Measurements from ENCODE around the gene PREX1.

Gene PREX1

DNA sequence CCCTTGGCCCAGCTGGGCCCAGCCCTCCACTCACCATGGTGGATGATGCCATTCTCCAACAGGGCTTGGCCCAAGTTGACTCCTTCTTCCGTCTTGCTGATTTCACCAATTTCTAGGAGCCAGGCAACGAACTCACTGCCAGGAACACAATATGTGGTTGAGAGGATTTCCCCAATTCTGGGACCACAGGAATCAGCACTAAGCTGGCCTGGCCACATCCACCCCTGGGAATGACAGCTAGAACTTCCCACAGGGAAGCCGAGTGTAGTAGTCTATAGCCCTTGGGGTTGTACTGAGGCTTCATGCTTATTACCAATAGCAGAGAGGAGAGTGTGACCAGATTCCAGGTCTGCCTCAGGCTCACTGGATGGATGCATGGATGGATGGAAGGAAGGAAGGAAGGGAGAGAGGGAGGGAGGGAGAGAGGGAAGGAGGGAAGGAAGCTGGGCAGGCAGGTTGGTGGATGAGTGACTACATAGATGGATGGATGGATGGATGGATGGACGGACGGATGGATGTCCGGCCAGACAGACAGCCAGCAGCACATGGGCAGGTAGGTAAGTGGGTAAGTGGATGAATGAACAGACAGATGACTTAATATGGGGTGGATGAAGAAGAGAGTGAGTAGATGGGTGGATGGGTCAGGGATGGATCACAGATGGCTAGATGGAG is 146.5 kb downstream of the PREX1 start:
- DNase-seq: peak in 1 of 10 donors; percentile 20
- intact Hi-C loops (cut with DNase I): no loop called here

DNA sequence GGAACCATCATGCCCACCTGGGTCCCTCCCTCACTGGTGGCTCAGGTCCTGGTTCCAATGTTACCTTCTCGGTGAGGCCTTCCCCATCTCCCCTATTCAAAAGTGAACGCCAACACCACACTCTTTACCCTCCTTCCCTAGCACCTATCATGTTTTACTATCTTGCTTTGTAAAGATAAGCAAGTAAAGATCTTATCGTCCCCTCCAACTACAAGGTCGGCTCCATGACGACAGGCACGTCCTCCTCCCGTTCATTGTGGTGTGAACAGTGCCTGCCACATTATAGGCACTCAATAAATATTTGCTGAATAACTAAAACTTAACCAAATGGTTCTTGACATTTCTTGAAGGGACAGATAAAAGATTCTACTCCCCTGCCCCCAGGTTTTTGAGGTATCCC is 147.1 kb downstream of the PREX1 start:
- DNase-seq: no peak
- intact Hi-C loops (cut with DNase I): no loop called here

DNA sequence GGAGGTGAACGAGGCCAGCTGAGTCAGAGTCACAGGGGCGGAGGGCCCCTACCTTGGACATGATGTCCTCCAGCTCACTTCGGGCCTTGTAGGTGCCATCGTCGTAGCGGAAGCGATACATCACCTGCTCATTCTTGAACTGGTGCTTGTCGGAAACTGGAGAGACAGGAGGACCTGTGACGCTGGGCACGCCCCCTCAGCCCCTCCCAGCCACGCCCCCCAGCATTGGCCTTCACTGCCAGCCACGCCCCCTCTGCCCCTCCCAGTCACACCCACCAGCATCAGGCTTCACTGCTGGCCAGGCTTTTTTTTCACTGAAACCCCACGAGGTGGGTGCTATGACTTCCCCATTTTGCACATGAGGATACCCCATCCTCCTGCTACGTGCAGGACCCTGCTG is 148.2 kb downstream of the PREX1 start:
- intact Hi-C loops (cut with DNase I): no loop called here
- peak in 2 of 10 donors; percentile 25 to 56 for DNase-seq

DNA sequence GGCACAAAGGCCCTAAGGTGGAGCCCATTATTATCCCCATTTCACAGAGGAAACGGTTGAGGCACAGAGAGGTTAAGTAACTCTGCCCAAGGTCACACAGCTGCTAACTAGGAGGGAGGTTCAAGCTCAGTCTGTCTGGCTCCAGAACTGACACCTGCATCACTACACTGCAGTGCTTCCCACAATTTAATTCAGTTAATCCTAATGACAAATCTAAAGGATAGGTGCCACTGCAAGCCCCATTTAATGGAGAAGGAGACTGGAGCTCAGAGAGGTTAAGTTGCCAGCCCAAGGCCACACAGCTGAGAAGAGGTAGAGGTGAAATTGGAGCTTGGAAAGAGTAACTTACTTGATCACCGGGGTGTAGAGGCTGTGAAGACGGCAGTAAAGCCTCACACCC is 148.8 kb downstream of the PREX1 start:
- intact Hi-C loops (cut with DNase I): no loop called here

DNA sequence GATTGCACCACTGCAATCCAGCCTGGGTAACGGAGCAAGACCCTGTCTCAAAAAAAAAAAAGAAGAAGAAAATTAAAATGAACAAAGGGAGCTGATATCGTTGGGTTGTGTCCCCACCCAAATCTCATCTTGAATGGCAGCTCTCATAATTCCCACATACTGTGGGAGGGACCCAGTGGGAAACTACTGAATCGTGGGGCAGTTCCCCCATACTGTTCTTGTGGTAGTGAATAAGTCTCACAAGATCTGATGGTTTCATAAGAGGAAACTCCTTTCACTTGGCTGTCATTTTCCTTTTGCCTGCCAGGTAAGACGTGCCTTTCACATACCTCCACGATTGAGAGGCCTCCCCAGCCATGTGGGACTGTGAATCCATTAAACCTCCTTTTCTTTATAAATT is 149.4 kb downstream of the PREX1 start:
- intact Hi-C loops (cut with DNase I): no loop called here
- no peak for DNase-seq

More for the DNA sequence above, 148.8 kb downstream of the PREX1 start:
- DNase-seq: no peak

DNA sequence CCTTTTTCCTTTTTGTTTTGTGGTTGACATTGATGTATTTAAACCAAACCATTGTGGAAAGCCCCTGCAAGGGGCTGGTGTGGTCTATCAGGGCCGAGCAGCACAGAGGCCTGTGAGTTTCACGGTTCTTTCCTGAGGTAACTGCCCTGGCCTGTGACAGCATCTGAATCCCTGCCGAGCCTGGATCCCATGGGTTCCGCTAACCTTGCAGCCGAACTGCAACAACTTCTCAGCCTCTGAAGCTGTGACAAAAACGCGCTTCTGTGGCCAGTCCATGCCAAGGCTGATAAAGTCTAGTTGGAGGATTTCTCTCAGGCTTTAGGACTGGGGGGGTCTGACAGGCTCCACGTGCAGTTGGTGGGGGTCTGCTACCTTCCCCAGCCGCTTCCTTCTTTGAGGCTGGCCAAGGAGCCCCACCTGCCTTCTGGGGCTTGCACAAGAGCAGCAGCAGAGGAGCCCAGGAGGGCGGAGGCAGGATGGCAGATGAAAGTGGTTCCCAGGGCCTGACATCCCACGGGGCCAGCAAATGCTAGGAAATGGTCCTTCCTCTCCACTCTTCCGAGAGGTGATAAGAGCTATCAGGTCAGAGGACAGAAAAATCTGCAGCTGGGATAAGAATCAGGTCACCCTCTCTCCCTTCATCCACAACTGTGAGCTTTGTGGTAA is 150.9 kb downstream of the PREX1 start:
- intact Hi-C loops (cut with DNase I): no loop called here
- peak in 2 of 10 donors; percentile 26 to 53 for DNase-seq

DNA sequence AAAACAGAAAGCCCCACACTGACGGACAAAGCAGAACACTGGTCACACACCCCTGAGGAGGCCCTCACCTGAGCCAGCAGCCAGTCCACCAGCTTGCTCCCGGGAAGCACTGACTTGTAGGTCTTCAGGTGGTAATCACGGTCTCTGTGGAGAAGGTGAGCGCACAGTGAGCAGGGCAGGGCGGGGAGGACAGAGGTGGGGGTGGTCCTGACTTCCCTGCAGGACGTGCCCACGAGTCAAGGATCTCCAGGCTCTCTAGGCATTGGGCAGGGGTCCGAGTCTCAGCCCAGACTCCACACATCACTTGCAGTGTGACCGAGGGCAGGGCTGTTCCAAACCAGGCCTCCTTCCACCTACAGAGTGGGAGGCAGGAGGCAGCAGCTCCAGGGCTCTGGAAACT is 151.7 kb downstream of the PREX1 start:
- intact Hi-C loops (cut with DNase I): no loop called here
- peak in 1 of 10 donors; percentile 55 for DNase-seq

DNA sequence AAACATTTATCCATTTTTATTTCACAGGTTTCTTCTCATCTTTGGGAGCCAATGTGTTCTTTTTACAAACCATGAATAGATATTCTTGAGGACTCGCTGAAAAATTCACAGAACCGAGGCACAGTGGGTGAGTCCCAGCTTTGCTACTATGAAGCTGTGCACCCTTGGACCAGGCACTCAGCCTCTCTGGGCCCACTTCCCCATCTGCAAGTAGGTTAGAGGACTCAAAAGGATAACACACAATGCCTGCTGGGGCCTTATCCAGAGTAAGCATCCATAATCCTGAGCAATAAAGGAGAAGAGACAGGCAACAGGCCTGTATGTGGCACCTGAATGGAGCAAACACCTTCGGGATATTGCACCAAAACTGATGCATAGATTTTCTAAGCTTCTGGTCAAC is 153.3 kb downstream of the PREX1 start:
- DNase-seq: no peak
- intact Hi-C loops (cut with DNase I): no loop called here

DNA sequence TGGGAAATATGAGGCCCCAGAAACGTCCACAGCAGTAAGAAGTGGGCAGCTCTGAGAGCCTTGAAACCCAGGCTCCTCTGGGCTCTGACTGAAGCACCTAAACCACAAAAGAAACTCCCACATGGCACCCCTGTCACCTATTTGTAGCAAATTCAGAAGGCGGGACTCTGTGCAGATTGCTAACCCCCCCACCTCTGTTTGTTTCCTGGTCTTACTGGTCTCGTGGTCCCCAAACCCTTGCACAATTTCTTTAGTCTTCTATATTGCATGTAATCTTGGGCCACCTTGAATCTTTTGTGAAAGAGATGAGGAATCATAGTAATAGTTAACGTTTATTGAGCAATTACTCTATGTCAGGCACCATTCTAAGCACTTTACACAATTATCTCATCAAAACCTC is 154.3 kb downstream of the PREX1 start:
- intact Hi-C loops (cut with DNase I): no loop called here
- DNase-seq: peak in 1 of 10 donors; percentile 19

DNA sequence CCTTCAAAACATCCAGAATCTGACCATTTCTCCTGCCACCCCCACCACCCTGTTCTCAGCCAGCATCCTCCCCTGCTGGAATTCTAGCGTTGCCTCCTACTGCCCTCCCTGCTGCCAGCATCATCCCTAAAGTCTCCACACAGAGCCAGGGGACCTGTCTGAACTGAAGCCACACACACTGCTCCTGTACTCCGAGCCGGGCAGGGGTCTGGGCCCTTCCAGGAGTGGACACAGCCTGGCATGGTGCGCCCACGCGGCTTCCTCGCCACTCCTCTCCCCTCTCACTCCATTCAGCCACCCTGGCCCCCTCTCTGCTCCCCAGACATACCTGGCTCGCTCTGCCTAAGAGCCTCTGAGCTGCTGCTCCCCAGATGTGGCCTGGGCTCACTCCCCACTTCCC is 155.5 kb downstream of the PREX1 start:
- DNase-seq: peak in 1 of 10 donors; percentile 72
- intact Hi-C loops (cut with DNase I): no loop called here

DNA sequence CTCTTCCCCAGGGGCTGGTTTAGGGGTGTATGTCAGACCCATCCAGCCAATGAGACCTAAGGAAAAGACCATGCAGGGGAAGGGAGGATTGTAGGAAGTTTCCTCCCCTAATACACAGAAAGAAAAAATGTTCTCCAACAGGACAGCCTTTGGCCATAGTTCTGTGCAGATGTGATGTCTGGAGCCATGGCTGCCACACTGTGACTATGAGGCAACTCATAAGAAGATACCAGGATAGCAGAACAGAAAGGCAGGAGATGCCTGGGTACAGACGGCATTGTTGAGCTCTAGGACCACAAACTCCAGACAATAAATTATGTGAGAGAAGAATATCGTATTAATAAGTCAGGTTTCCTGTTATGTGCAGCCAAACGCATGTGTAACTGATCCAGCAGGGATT is 156.7 kb downstream of the PREX1 start:
- DNase-seq: no peak
- intact Hi-C loops (cut with DNase I): no loop called here

DNA sequence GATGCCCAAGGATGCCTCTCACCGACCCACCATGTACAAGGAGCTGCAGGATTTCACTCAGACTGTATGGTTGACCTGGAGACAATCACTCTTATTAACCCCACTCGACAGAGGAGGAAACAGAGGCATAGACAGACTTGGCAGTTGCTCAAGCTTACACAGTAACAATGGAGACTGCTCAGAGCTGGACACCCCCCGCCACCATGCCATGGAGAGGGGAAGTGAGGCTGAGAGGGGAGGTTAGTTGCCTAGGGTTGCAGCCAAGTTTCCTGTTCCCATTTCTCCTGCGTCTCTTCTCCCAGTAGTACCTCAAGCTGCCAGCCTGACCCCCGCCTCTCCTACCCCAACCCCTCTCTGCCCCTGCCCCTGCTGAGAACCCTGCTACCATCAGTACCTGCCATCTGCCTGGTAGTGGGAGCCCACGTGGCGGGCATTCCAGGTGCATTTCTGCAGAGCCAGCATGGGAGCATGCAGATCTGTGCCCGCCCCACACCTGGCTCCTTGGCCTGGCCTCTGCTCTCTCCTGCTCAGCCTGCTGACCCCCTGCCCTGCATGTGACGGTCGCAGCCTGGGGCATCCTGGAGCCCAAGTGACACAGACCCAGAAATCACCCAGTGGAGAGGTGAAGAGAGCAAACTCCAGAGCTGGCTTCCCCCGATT is 157.7 kb downstream of the PREX1 start:
- intact Hi-C loops (cut with DNase I): no loop called here
- peak in 2 of 10 donors; percentile 12 to 68 for DNase-seq

DNA sequence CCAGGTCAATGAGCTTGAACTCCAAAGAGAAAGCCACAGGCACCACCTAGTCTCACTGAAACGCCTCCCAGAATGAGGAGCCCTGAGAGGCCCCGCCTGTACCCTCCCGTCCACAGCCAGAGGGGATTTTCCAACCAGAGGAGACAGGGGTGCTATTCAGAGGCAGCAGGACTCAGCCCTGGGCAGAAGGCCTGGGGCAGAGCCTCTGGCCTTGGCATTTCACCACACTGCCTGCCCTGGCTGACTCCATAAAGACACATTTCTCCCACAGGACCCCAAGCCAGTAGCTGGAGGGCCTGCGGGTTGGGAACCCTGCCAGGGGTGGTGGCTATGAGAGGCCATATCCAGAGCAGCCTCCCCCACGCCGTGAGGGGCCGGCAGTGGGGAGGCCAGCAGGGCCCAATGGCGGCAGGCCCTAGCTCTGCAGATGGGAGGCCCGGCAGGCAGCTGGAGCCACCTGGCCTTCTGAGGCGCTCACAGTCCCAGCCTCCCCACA is 159.3 kb downstream of the PREX1 start:
- intact Hi-C loops (cut with DNase I): no loop called here
- DNase-seq: peak in 8 of 10 donors; percentile 35 to 92 (median 61)

DNA sequence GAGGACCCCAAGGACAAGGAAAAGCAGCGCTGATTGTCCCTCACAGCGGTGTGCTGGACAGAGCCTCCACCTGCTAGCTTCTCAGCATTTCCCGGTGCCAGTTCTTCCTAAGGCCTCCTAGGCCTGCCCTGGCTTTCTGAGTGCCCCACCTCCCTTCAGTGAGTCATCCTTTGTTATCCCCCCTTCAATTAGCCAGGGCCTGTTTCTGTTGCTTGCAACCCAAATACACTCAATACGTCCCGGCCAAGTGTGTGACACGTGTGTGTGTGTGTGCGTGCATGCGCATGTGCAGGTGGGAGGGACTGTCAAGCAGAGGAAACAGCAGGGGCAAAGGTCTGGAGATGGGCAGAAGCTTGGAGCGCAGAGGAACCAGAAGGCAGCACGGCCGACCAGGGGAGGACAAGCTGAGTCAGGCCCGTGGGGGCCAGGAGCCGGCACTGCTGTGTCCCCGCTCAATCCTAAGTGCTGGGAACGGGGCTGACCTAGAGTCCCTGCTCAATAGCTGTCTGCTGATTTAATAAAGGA is 159.8 kb downstream of the PREX1 start:
- intact Hi-C loops (cut with DNase I): no loop called here

DNA sequence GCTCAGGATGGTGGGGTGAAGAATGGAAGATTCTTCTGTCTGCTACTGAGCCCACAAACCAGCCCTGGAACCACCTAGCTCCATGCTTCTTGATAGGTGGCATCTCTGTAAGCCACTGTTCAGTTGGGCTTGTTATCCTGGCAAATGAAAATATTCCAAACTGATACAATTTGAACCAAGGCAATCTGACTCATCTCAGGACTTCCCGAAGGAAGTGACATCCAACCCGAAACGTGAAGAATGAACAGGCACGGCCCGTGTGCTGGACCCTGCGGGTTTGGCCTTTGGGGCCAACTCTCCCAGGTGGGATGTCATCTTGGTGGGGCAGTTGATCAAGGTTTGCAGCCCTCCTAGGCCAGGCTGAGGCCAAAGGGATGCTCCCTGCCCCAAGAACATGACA is 160.3 kb downstream of the PREX1 start:
- intact Hi-C loops (cut with DNase I): no loop called here

More for the DNA sequence above, 159.8 kb downstream of the PREX1 start:
- DNase-seq: peak in 1 of 10 donors; percentile 82

DNA sequence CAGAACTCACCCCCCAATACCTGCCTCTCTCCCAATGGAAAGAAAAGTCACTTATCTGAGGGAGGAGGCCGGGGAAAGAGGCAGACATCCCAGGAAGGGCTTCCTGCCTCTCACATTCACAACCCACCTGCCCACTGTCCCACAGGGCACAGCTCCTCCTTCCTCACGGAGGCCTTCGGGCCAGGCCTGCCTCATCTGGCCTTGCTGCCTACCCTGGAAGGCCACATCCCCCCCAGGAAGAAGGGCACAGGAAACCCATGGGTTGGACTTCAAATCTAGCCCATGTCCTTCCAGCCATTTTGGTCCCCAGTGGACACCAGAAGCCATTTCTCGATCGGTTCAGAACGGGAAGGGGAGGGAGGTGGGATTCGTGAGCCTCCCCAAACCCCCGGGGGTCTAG is 162.0 kb downstream of the PREX1 start:
- intact Hi-C loops (cut with DNase I): no loop called here
- DNase-seq: peak in 1 of 10 donors; percentile 67

More for the DNA sequence above, 160.3 kb downstream of the PREX1 start:
- DNase-seq: no peak

DNA sequence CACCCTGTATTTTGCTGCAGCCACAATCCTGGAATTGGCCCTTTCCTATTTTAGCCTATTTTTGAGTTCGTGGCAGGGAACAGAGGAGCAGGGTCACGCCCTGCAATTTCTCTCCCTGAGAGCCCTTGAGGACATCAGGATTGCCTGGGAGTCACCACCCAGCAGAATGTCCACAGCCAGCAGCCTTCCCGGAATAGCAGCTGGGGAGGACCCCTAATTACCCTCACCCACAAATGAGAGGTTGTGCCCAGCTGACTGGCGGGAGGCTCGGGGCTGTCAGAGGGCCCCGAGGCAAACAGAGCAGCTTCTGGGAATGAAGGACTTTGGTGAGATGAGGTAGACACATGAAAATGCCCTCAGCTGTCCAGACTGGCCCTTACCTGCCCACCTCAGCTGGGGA is 165.1 kb downstream of the PREX1 start:
- DNase-seq: peak in 1 of 10 donors; percentile 34
- intact Hi-C loops (cut with DNase I): no loop called here

DNA sequence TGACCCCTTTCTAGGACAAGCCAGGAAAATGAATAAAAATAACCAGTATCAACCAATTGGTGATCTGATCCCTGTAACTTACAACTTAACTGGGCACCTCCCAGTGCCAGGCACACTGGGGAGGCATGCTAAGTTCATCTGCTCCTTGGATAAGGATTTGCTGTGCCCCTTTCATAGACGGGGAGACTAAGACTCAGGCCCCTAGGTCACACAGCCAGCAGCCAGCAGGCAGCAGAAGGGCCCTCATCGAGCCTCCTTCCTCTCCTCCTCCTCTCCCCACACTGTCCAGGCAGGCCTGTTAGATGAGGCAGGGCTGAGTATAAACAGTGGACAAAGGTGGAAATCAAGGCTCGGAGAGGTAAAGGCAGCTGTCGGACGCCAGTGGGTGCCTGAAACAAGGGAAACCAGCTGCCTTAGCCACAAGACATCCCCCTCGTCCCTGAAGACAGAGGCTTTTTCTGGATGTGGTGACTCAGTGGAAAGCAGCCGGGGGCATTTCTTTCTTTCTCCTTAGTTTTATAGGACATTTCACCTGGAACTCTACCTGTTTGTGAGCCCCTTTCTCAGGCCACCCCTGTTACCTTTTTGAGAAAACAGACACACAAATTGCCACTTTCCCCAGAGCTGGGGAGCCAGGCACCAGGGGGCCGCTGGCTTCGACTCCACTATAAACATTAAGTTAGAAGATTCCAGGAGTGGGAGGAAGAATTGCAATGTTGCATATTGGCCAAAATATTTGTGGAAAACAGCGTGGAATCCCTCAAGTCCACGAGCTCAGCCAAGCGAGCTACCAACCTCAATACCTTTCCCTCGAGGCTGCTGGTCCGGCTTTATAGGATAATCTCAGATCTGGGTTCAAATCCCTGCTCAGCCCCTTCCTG is 166.0 kb downstream of the PREX1 start:
- intact Hi-C loops (cut with DNase I): no loop called here

DNA sequence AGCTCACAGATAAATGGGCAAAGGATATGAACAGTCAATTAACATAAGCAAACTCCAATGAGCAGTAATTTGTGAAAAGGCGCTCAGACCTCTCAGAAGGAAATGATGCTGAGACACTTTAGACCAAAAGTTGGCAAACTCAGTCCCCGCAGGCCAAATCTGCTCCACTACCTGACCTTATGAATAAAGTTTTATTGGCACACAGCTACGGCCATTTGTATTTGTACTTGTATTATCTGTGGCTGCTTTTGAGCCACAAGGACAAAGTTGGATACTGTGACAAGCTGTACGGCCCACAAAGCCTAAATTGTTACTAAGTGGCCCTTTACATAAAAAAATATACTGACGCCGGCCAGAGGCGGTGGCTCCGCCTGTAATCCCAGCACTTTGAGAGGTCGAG is 167.0 kb downstream of the PREX1 start:
- intact Hi-C loops (cut with DNase I): no loop called here
- DNase-seq: peak in 1 of 10 donors; percentile 2

More for the DNA sequence above, 166.0 kb downstream of the PREX1 start:
- DNase-seq: peak in 2 of 10 donors; percentile 17 to 59

DNA sequence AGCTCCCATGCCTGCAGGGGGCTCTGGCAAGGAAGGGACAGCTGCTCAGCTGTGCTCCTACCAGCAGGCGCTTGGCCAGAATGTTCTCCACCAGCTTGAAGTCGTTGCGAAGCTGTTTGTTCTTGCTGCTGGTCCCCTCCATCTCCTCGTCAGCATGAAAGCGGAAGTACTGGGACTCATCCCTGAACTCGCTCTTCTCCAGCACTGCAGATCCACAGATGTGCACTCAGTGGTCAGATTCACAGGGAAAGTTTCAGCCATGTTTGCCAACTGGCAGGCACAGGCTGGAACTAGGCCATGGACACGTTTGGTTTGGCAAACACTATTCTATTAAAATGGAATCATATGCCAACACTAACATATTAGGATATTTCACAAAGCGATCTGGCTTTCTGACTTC is 167.9 kb downstream of the PREX1 start:
- no peak for DNase-seq
- intact Hi-C loops (cut with DNase I): loop anchor here (5.0 kb wide), 1 partner anchor 67 kb away; no protein-coding TSS in a partner anchor

All from posterior cingulate gyrus (tissue), 11 donors.